22Rv1 (cell line): ENCODE measurements around the gene SCMH1.

ENCODE experiments used
- H3K27ac ChIP-seq: fragments of 450-650 bp; 2 replicates; pipeline ENCODE4 v1.5.1; 2017
- ZFX ChIP-seq: fragments of 450-650 bp; IDR thresholded peaks from 2 replicates; pipeline ENCODE4 v1.6.1; 2017; ENCODE audit warnings: antibody characterized with exemption, borderline replicate concordance
- TF ChIP-seq, protein P1 (sequence below): fragments of 450-650 bp; IDR thresholded peaks from 2 replicates; pipeline ENCODE4 v1.5.1; 2017; ENCODE audit warnings: mild to moderate bottlenecking

Gene SCMH1

GRCh38 chr1:41249319-41249718 lies 7.2 kb upstream of the SCMH1 start:
- TF ChIP-seq ZFX = no peak
- TF ChIP-seq, protein P1, sequence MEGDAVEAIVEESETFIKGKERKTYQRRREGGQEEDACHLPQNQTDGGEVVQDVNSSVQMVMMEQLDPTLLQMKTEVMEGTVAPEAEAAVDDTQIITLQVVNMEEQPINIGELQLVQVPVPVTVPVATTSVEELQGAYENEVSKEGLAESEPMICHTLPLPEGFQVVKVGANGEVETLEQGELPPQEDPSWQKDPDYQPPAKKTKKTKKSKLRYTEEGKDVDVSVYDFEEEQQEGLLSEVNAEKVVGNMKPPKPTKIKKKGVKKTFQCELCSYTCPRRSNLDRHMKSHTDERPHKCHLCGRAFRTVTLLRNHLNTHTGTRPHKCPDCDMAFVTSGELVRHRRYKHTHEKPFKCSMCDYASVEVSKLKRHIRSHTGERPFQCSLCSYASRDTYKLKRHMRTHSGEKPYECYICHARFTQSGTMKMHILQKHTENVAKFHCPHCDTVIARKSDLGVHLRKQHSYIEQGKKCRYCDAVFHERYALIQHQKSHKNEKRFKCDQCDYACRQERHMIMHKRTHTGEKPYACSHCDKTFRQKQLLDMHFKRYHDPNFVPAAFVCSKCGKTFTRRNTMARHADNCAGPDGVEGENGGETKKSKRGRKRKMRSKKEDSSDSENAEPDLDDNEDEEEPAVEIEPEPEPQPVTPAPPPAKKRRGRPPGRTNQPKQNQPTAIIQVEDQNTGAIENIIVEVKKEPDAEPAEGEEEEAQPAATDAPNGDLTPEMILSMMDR = no peak

GRCh38 chr1:41246568-41246967 lies 4.5 kb upstream of the SCMH1 start:
- TF ChIP-seq ZFX = no peak
- TF ChIP-seq, protein P1 = no peak
- no peak overlapping the region for H3K27ac ChIP-seq

More at GRCh38 chr1:41249319-41249718, 7.2 kb upstream of the SCMH1 start:
- H3K27ac ChIP-seq = no peak overlapping the region

- TF ChIP-seq, protein P1 = no peak
- TF ChIP-seq ZFX = no peak
- H3K27ac ChIP-seq = no peak overlapping the region
These were observed 3.6 kb upstream of the SCMH1 start for GRCh38 chr1:41245659-41246058.

GRCh38 chr1:41243079-41243385 lies 926 bp upstream of the SCMH1 start:
- H3K27ac ChIP-seq = peak overlapping the region; percentile 91; the same call in 1 of the 2 replicates
- no peak for TF ChIP-seq ZFX
- TF ChIP-seq, protein P1 = no peak

GRCh38 chr1:41242342-41243078 lies 404 bp upstream of the SCMH1 start:
- TF ChIP-seq ZFX = no peak
- TF ChIP-seq, protein P1 = no peak

GRCh38 chr1:41241354-41241748 lies 755 bp downstream of the SCMH1 start:
- peak overlapping the region; percentile 91 for H3K27ac ChIP-seq
- TF ChIP-seq, protein P1 = no peak
- TF ChIP-seq ZFX = no peak

More at GRCh38 chr1:41242342-41243078, 404 bp upstream of the SCMH1 start:
- peak overlapping the region; percentile 91 for H3K27ac ChIP-seq

DNA sequence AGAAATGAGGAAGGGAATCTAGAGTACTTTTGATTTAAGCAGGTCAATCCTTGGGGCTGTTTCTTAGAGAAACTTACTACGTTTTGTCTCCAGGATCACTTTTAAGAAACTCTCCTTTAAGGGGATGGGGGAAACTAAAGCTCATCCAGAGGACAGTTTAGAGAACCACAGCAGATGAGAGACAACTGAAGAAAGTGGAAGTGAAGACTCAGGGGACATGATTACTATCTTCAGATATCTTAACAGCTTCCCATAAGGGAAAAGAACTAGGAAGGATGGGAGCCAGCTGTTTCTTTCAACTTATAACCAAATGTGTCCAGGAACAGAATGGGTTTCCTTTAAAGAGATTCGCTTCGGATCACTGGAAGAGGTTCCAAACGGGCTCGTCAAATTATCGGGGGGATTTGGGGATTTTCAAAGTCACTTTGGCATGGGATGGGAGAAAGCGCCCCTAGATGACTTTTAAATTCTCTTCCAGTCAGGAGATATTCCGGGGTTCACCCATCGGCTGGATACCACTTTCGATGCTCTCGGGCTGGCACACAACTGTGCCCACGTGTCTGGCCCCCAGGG lies 1.2 kb downstream of the SCMH1 start:
- TF ChIP-seq, protein P1 = no peak
- no peak for TF ChIP-seq ZFX
- peak overlapping the region; percentile 91 for H3K27ac ChIP-seq
